DOHH2 (cell line): ENCODE results near the gene NDUFAF5.

Experiments used
- EZH2phosphoT487 ChIP-seq: fragments of 200-600 bp; sonication (generic); IDR thresholded peaks from 2 replicates; pipeline ENCODE4 v1.6.1; 2017; ENCODE audit warnings: borderline replicate concordance, mild to moderate bottlenecking, antibody characterized with exemption, low read length, moderate library complexity, mixed read lengths
- TF ChIP-seq, protein P1 (sequence below): fragments of 200-600 bp; sonication (generic); IDR thresholded peaks from one replicate; pipeline ENCODE4 v1.5.1; 2014; ENCODE audit warnings: antibody characterized with exemption, mild to moderate bottlenecking, low read depth, low read length; ENCODE audit not compliant: poor library complexity, severe bottlenecking

DNA sequence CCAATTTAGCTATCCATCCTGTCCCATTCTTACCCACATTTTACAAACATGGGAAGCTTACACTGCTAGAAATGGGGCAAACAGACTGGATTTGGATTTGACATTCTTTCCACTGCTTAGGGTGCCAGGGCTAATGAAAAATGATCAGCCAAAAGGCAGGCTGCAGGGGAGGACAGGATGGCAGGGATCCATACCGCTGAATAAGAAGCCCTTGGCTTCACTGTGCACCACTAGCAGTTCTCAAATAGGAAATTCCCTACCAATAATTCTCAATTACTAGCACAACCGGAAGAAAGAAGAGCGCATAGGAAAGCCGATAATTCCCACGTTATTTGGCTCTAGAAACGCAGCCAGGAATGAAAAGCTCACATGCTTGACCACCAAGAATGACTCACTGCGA lies 73.1 kb downstream of the NDUFAF5 start:
- TF ChIP-seq, protein P1, sequence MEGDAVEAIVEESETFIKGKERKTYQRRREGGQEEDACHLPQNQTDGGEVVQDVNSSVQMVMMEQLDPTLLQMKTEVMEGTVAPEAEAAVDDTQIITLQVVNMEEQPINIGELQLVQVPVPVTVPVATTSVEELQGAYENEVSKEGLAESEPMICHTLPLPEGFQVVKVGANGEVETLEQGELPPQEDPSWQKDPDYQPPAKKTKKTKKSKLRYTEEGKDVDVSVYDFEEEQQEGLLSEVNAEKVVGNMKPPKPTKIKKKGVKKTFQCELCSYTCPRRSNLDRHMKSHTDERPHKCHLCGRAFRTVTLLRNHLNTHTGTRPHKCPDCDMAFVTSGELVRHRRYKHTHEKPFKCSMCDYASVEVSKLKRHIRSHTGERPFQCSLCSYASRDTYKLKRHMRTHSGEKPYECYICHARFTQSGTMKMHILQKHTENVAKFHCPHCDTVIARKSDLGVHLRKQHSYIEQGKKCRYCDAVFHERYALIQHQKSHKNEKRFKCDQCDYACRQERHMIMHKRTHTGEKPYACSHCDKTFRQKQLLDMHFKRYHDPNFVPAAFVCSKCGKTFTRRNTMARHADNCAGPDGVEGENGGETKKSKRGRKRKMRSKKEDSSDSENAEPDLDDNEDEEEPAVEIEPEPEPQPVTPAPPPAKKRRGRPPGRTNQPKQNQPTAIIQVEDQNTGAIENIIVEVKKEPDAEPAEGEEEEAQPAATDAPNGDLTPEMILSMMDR: no peak
- TF ChIP-seq EZH2phosphoT487: no peak
